ENCODE data around the gene PRADC1.
A peak's percentile ranks its signal among the peaks of the same experiment; 100 is the strongest.
"Not testable (repeated sequence)": the region's sequence is repeated elsewhere in the genome, so short reads cannot be mapped to it uniquely, and the experiment has no call there.

The PRADC1 gene

DNA sequence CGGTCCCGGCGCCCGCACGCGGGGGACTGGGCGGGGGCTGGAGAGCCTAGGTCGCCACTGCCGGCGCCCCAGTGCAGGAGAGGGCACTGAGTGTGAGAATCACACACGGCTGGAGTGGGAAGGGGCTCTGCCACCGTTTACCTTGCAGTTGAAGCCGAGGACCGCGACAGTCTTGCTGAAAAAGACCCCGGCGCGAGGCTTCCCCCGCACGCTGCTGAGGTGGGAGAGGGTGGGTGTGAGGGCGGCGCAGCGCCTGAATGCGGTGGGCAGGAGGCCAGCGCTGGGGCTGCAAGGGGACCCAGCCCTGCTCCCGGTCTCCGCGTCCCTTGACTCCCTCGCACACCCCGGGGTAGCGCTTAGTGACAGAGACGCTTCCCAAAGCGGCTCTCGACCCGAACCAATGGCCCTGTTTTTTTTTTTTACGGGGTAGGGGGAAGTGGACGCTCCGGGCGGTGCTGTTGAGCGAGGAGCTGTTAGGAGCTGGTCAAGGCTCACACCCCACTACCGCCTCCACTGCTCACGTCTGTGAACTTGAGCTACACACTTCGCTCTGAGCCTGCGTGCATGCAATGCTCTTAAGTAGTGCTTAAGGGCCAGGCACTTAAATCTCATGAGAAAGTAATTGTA is 29.9 kb downstream of the PRADC1 start:
- no peak overlapping the region for H3K23ac ChIP-seq (ENCODE audit: low read length)
- peak overlapping the region; percentile 77 for H4K12ac ChIP-seq (ENCODE audit: low read depth, low read length)
- H3K4ac ChIP-seq (ENCODE audit: low read depth, low read length) = no peak overlapping the region
- H2BK120ac ChIP-seq (ENCODE audit: insufficient read depth, low read length, poor library complexity) = no peak overlapping the region
- no peak overlapping the region for H4K91ac ChIP-seq (ENCODE audit: low read depth, low read length)
- no CpG with 5 or more reads among the region's 44 CpGs for WGBS (ENCODE audit: extremely low coverage, insufficient coverage, insufficient read length)
- no peak overlapping the region for H3K9ac ChIP-seq (ENCODE audit: low read length)
- H3K27me3 ChIP-seq (ENCODE audit: insufficient read depth, low read length) = peaks cover 23% of the 10 kb centered on the region
- peaks cover 6% of the 10 kb centered on the region in 2 experiments for H3K4me1 ChIP-seq (ENCODE audit: control insufficient read depth in 1 of 2, insufficient read depth in 2 of 2, low read length in 2 of 2)
- H2BK12ac ChIP-seq (ENCODE audit: low read length) = no peak overlapping the region
- H3K36me3 ChIP-seq (ENCODE audit: control insufficient read depth in 1 of 2, insufficient read depth in 2 of 2, low read length in 2 of 2) = no peaks in the 10 kb centered on the region
- H3K18ac ChIP-seq (ENCODE audit: low read length) = no peak overlapping the region
- no peak overlapping the region for H3K27ac ChIP-seq (ENCODE audit: low read depth, low read length)
- H3K79me2 ChIP-seq (ENCODE audit: control insufficient read depth, insufficient read depth, low read length, poor library complexity) = no peaks in the 10 kb centered on the region
- H2BK5ac ChIP-seq (ENCODE audit: low read depth, low read length, poor library complexity) = no peak overlapping the region
- peak overlapping the region; percentile 49 for H3K4me2 ChIP-seq (ENCODE audit: low read length)
- H4K8ac ChIP-seq (ENCODE audit: low read depth, low read length) = no peak overlapping the region
- H3K4me3 ChIP-seq (ENCODE audit: low read depth, low read length) = no peak overlapping the region
- H3K14ac ChIP-seq (ENCODE audit: low read length) = no peak overlapping the region
- H3K79me1 ChIP-seq (ENCODE audit: low read length) = no peaks in the 10 kb centered on the region
- peak in 1 of 2 donors; percentile 7 for DNase-seq
- H3K9me3 ChIP-seq (ENCODE audit: insufficient read depth, low read depth, low read length) = peaks cover 4% of the 10 kb centered on the region
- peak overlapping the region; percentile 30 for H2AFZ ChIP-seq (ENCODE audit: insufficient read depth, low read length, poor library complexity)
- no peak overlapping the region for H2AK5ac ChIP-seq (ENCODE audit: low read length)

- Histone ChIP-seq H3K18ac (ENCODE audit: low read length) (no peak within 1 kb of the TSS), H3K4me2 (ENCODE audit: low read length) (peak within 1 kb of the TSS; percentile 49), H3K4me1 (ENCODE audit: control insufficient read depth in 1 of 2, insufficient read depth in 2 of 2, low read length in 2 of 2) (peaks cover 6% of the 10 kb centered on the region in 2 experiments), H2BK12ac (ENCODE audit: low read length) (no peak within 1 kb of the TSS), H2AFZ (ENCODE audit: insufficient read depth, low read length, poor library complexity) (peak within 1 kb of the TSS; percentile 30), H3K79me2 (ENCODE audit: control insufficient read depth, insufficient read depth, low read length, poor library complexity) (no peaks in the 10 kb centered on the region), H4K91ac (ENCODE audit: low read depth, low read length) (no peak within 1 kb of the TSS), H4K12ac (ENCODE audit: low read depth, low read length) (peak within 1 kb of the TSS; percentile 77), H2BK5ac (ENCODE audit: low read depth, low read length, poor library complexity) (no peak within 1 kb of the TSS), H3K27me3 (ENCODE audit: insufficient read depth, low read length) (peaks cover 23% of the 10 kb centered on the region), H3K4ac (ENCODE audit: low read depth, low read length) (no peak within 1 kb of the TSS), H3K27ac (ENCODE audit: low read depth, low read length) (no peak within 1 kb of the TSS), H3K9ac (ENCODE audit: low read length) (no peak within 1 kb of the TSS), H3K14ac (ENCODE audit: low read length) (no peak within 1 kb of the TSS), H3K9me3 (ENCODE audit: insufficient read depth, low read depth, low read length) (peaks cover 4% of the 10 kb centered on the region), H3K36me3 (ENCODE audit: control insufficient read depth in 1 of 2, insufficient read depth in 2 of 2, low read length in 2 of 2) (no peaks in the 10 kb centered on the region), H3K4me3 (ENCODE audit: low read depth, low read length) (peak within 1 kb of the TSS; percentile 18), H4K8ac (ENCODE audit: low read depth, low read length) (no peak within 1 kb of the TSS), H3K23ac (ENCODE audit: low read length) (no peak within 1 kb of the TSS), H2AK5ac (ENCODE audit: low read length) (no peak within 1 kb of the TSS), H3K79me1 (ENCODE audit: low read length) (no peaks in the 10 kb centered on the region), H2BK120ac (ENCODE audit: insufficient read depth, low read length, poor library complexity) (no peak within 1 kb of the TSS)
- peak; percentile 11 to 30 for DNase-seq
- no CpG with 5 or more reads among the region's 87 CpGs for WGBS (ENCODE audit: extremely low coverage, insufficient coverage, insufficient read length)
Observed at GRCh38 chr2:73202156-73203054, 30.6 kb downstream of the PRADC1 start, which contains the start of gene NOTO. Gene NOTO (plus strand): TSS chr2:73202574. CDS start chr2:73202667, 93 bp downstream.

DNA sequence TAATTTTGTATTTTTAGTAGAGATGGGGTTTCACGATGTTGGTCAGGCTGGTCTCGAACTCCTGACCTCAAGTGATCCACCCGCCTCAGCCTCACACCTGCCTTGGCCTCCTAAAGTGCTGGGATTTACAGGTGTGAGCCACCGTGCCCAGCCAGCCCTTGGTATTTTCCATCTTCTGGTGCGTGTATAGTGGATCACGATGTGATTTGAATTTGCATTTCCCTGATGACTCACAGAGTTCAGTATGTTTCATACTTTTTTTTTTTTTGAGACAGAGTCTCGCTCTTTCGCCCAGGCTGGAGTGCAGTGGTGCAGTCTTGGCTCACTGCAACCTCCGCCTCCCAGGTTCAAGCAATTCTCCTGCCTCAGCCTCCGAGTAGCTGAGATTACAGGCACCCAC is 32.8 kb downstream of the PRADC1 start:
- H4K8ac ChIP-seq (ENCODE audit: low read depth, low read length); H4K91ac ChIP-seq (ENCODE audit: low read depth, low read length); H3K36me3 ChIP-seq (ENCODE audit: control insufficient read depth in 1 of 2, insufficient read depth in 2 of 2, low read length in 2 of 2); H3K27ac ChIP-seq (ENCODE audit: low read depth, low read length); H3K9me3 ChIP-seq (ENCODE audit: insufficient read depth, low read depth, low read length); H2BK5ac ChIP-seq (ENCODE audit: low read depth, low read length, poor library complexity); H3K14ac ChIP-seq (ENCODE audit: low read length); H3K79me1 ChIP-seq (ENCODE audit: low read length); H2BK120ac ChIP-seq (ENCODE audit: insufficient read depth, low read length, poor library complexity); H3K4me1 ChIP-seq (ENCODE audit: control insufficient read depth in 1 of 2, insufficient read depth in 2 of 2, low read length in 2 of 2); H2AFZ ChIP-seq (ENCODE audit: insufficient read depth, low read length, poor library complexity); H3K4ac ChIP-seq (ENCODE audit: low read depth, low read length); H4K12ac ChIP-seq (ENCODE audit: low read depth, low read length); H3K79me2 ChIP-seq (ENCODE audit: control insufficient read depth, insufficient read depth, low read length, poor library complexity); H3K4me3 ChIP-seq (ENCODE audit: low read depth, low read length); DNase-seq; H2AK5ac ChIP-seq (ENCODE audit: low read length); H2BK12ac ChIP-seq (ENCODE audit: low read length); H3K18ac ChIP-seq (ENCODE audit: low read length); H3K4me2 ChIP-seq (ENCODE audit: low read length); H3K9ac ChIP-seq (ENCODE audit: low read length); H3K23ac ChIP-seq (ENCODE audit: low read length): not testable (repeated sequence)
- no CpG with 5 or more reads among the region's 10 CpGs for WGBS (ENCODE audit: extremely low coverage, insufficient coverage, insufficient read length)
- H3K27me3 ChIP-seq (ENCODE audit: insufficient read depth, low read length) = peaks cover 23% of the 10 kb centered on the region

GRCh38 chr2:73197579-73197978 is 35.5 kb downstream of the PRADC1 start:
- Histone ChIP-seq H3K9ac (ENCODE audit: low read length) (no peak overlapping the region), H3K79me1 (ENCODE audit: low read length) (no peaks in the 10 kb centered on the region), H4K12ac (ENCODE audit: low read depth, low read length) (no peak overlapping the region), H3K23ac (ENCODE audit: low read length) (no peak overlapping the region), H2BK12ac (ENCODE audit: low read length) (no peak overlapping the region), H4K8ac (ENCODE audit: low read depth, low read length) (no peak overlapping the region), H2BK120ac (ENCODE audit: insufficient read depth, low read length, poor library complexity) (no peak overlapping the region), H3K27me3 (ENCODE audit: insufficient read depth, low read length) (peaks cover 9% of the 10 kb centered on the region), H3K27ac (ENCODE audit: low read depth, low read length) (no peak overlapping the region), H3K9me3 (ENCODE audit: insufficient read depth, low read depth, low read length) (no peaks in the 10 kb centered on the region), H3K4ac (ENCODE audit: low read depth, low read length) (no peak overlapping the region), H3K36me3 (ENCODE audit: control insufficient read depth in 1 of 2, insufficient read depth in 2 of 2, low read length in 2 of 2) (no peaks in the 10 kb centered on the region), H3K79me2 (ENCODE audit: control insufficient read depth, insufficient read depth, low read length, poor library complexity) (no peaks in the 10 kb centered on the region), H4K91ac (ENCODE audit: low read depth, low read length) (no peak overlapping the region), H2AFZ (ENCODE audit: insufficient read depth, low read length, poor library complexity) (no peak overlapping the region), H3K4me1 (ENCODE audit: control insufficient read depth in 1 of 2, insufficient read depth in 2 of 2, low read length in 2 of 2) (peaks cover 2% of the 10 kb centered on the region in 2 experiments), H3K4me3 (ENCODE audit: low read depth, low read length) (no peak overlapping the region), H3K14ac (ENCODE audit: low read length) (no peak overlapping the region), H2AK5ac (ENCODE audit: low read length) (no peak overlapping the region), H2BK5ac (ENCODE audit: low read depth, low read length, poor library complexity) (no peak overlapping the region), H3K18ac (ENCODE audit: low read length) (no peak overlapping the region), H3K4me2 (ENCODE audit: low read length) (no peak overlapping the region)
- DNase-seq = no peak
